ENCODE data around the gene LRRC8E. TPM values are rescaled to one million over a fixed set of nuclear protein-coding genes. Genes with fewer than 3 reads are reported as not detected.

Gene LRRC8E
- polyA plus RNA-seq, 1 donor (not counting 4 experiments of a cell fraction or from before 2014, with no cell fraction given): 13.5 TPM

- H3K4me1 ChIP-seq (ENCODE audit: control insufficient read depth, extremely low read depth, insufficient read depth, low read length): peaks cover 14% of the 10 kb centered on the region
- H3K9me3 ChIP-seq (ENCODE audit: control insufficient read depth, low read depth, low read length): no peaks in the 10 kb centered on the region
- FAIRE-seq (no peak), DNase-seq (ENCODE audit: low read depth, low spot score) (no peak)
- no peak for TF ChIP-seq EZH2 (IDR thresholded peaks at IDR 0.05; ENCODE audit: low read length)
- TF ChIP-seq, protein P1, sequence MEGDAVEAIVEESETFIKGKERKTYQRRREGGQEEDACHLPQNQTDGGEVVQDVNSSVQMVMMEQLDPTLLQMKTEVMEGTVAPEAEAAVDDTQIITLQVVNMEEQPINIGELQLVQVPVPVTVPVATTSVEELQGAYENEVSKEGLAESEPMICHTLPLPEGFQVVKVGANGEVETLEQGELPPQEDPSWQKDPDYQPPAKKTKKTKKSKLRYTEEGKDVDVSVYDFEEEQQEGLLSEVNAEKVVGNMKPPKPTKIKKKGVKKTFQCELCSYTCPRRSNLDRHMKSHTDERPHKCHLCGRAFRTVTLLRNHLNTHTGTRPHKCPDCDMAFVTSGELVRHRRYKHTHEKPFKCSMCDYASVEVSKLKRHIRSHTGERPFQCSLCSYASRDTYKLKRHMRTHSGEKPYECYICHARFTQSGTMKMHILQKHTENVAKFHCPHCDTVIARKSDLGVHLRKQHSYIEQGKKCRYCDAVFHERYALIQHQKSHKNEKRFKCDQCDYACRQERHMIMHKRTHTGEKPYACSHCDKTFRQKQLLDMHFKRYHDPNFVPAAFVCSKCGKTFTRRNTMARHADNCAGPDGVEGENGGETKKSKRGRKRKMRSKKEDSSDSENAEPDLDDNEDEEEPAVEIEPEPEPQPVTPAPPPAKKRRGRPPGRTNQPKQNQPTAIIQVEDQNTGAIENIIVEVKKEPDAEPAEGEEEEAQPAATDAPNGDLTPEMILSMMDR (optimal IDR thresholded peaks at IDR 0.05 in 1 of 3, IDR thresholded peaks at IDR 0.05 in 1 of 3, conservative IDR thresholded peaks at IDR 0.05 in 1 of 3; ENCODE audit: extremely low read depth in 1 of 3, insufficient read depth in 2 of 3, low read length in 3 of 3): no peak
- peaks cover 9% of the 10 kb centered on the region for H3K27me3 ChIP-seq (ENCODE audit: control insufficient read depth, extremely low read depth, insufficient read depth, low read length)
- H3K27ac ChIP-seq (ENCODE audit: control insufficient read depth, insufficient read depth, low read length): no peak overlapping the region
- H3K36me3 ChIP-seq (ENCODE audit: control insufficient read depth in 2 of 2, extremely low read depth in 1 of 2, insufficient read depth in 2 of 2, low read length in 2 of 2): peaks cover 4 to 5% of the 10 kb centered on the region in 2 experiments
- no peak overlapping the region for H3K4me2 ChIP-seq (ENCODE audit: control insufficient read depth, extremely low read depth, insufficient read depth, low read depth, low read length)
- H4K20me1 ChIP-seq (ENCODE audit: control insufficient read depth, extremely low read depth, insufficient read depth, low read length): no peaks in the 10 kb centered on the region
- no peaks in the 10 kb centered on the region for H3K79me2 ChIP-seq (ENCODE audit: control insufficient read depth, insufficient read depth, low read length)
- H3K9ac ChIP-seq (ENCODE audit: control insufficient read depth, extremely low read depth, insufficient read depth, low read length): no peak overlapping the region
- H3K4me3 ChIP-seq (ENCODE audit: control insufficient read depth in 2 of 3, extremely low read depth in 1 of 3, insufficient read depth in 2 of 3, low read depth in 1 of 3, low read length in 3 of 3): no peak overlapping the region
- no peak overlapping the region for H2AFZ ChIP-seq (ENCODE audit: control insufficient read depth, low read length)
- dilution Hi-C loops (cut with MboI; ENCODE audit: extremely low pct_ligation_motif_present, low sequenced_read_pairs): no loop called here
- H3K9me1 ChIP-seq (ENCODE audit: control insufficient read depth, extremely low read depth, insufficient read depth, low read length): no peaks in the 10 kb centered on the region
Measured at GRCh38 chr19:7921967-7922835, 33.9 kb downstream of the LRRC8E start.

DNA sequence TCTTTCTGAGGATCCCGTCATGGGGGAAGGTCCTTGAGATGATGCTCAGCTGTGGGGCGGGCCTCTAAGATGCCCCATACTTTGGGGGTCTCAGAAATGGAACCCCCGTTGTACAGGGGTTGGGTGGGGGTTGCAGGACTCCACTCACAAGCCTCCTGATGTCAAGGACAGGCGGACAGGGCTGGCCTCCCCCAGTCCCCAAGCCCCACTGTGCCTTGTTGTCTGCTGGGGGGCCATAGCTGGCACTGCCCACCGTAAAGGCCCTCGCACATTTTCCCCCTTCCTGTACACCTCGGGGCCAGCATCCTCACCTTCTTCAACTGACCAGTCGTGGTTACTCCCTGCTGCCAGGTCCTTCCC lies 34.5 kb downstream of the LRRC8E start:
- no peaks in the 10 kb centered on the region for H3K9me1 ChIP-seq (ENCODE audit: control insufficient read depth, extremely low read depth, insufficient read depth, low read length)
- no peak overlapping the region for H3K4me3 ChIP-seq (ENCODE audit: control insufficient read depth in 2 of 3, extremely low read depth in 1 of 3, insufficient read depth in 2 of 3, low read depth in 1 of 3, low read length in 3 of 3)
- H3K36me3 ChIP-seq (ENCODE audit: control insufficient read depth in 2 of 2, extremely low read depth in 1 of 2, insufficient read depth in 2 of 2, low read length in 2 of 2): peaks cover 4 to 5% of the 10 kb centered on the region in 2 experiments
- peaks cover 4% of the 10 kb centered on the region for H3K27me3 ChIP-seq (ENCODE audit: control insufficient read depth, extremely low read depth, insufficient read depth, low read length)
- no peak for FAIRE-seq
- peaks cover 13% of the 10 kb centered on the region for H3K4me1 ChIP-seq (ENCODE audit: control insufficient read depth, extremely low read depth, insufficient read depth, low read length)
- DNase-seq (ENCODE audit: low read depth, low spot score): no peak
- H2AFZ ChIP-seq (ENCODE audit: control insufficient read depth, low read length): no peak overlapping the region
- no peaks in the 10 kb centered on the region for H3K9me3 ChIP-seq (ENCODE audit: control insufficient read depth, low read depth, low read length)
- H3K9ac ChIP-seq (ENCODE audit: control insufficient read depth, extremely low read depth, insufficient read depth, low read length): no peak overlapping the region
- no peak overlapping the region for H3K4me2 ChIP-seq (ENCODE audit: control insufficient read depth, extremely low read depth, insufficient read depth, low read depth, low read length)
- H3K27ac ChIP-seq (ENCODE audit: control insufficient read depth, insufficient read depth, low read length): no peak overlapping the region
- H3K79me2 ChIP-seq (ENCODE audit: control insufficient read depth, insufficient read depth, low read length): no peaks in the 10 kb centered on the region
- TF ChIP-seq, protein P1 (optimal IDR thresholded peaks at IDR 0.05 in 1 of 3, IDR thresholded peaks at IDR 0.05 in 1 of 3, conservative IDR thresholded peaks at IDR 0.05 in 1 of 3; ENCODE audit: extremely low read depth in 1 of 3, insufficient read depth in 2 of 3, low read length in 3 of 3): no peak
- no peak for TF ChIP-seq EZH2 (IDR thresholded peaks at IDR 0.05; ENCODE audit: low read length)
- dilution Hi-C loops (cut with MboI; ENCODE audit: extremely low pct_ligation_motif_present, low sequenced_read_pairs): no loop called here
- no peaks in the 10 kb centered on the region for H4K20me1 ChIP-seq (ENCODE audit: control insufficient read depth, extremely low read depth, insufficient read depth, low read length)

Measured in keratinocyte (primary cell).